Activated T-helper 1 cell treated with anti-CD3 and anti-CD28 coated beads, Interleukin-2, amount 50 U/mL, for 16 hours (primary cell): ENCODE results near the gene PRDM1.

ENCODE experiments used
- DNase-seq, 2 donors: peaks; one replicate each; pipeline ENCODE4 v3.0.0-alpha.2; 2020; ENCODE audit warnings: low read depth in 1 of 2, low spot score in 1 of 2

The PRDM1 gene

DNA sequence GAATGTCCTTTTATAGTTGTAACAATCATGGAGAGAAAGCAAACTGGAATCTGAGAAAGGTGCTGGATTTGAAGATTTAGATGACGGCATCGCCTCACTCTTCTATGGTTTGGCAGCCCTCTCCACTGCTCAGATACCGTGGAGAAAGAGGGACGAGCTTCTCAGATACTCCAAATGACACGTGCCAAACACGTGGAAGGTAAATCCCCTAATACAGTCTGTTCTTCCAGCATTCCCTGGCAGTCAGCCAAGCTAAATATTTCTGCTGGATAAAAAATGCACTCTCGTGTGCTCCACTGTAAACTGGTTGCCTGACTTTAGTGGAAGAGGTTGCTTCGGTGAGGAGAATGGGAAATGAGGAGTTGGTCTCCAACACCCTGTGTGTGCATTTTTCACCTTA, 16.7 kb upstream of the PRDM1 start:
- no peak for DNase-seq

DNA sequence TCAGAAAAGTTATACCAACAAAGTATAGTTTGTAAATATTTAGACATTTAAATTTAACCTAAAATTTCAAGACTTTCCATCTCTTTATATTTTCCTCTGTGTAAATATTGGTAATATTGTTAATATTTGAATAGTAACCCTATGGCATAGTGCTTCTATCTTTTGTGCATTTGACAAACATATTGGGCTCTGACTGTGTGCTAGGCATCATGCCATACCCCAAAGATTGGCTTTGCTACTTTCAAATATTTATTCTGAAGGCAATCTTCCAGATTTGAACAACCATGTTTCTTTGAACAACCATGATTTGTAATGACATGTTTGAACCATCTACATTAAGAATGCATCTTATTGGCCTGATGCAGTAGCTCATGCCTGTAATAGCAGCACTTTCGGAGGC, 15.5 kb upstream of the PRDM1 start:
- no peak for DNase-seq

DNA sequence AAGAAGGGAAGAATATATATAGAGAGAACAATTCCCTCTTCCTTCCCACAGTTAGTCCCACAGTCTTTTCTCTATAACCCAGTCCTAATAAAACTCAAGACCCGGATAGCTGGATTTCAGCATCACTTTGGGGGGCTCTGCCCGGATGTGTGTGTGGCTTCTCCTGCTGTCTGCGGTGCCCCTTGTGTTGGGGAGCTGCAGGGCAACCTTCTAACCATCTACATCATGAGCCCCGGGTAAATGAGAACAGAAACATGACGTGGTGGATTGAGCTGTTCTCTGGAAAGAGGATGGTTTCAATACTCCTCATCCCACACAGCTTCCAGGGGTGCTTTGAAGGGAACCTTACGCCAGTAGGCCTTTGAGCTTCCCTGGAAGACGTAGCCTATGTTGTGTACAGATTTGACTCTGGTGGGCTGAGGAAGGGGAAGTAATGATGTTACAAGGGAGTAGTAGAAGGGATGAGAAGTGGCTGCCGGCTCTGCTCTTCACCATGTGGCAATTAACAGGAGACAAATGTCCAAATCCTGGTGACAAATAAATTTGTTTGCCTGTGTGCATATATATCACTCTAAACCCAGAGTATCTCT, 13.5 kb upstream of the PRDM1 start:
- DNase-seq, result no peak

DNA sequence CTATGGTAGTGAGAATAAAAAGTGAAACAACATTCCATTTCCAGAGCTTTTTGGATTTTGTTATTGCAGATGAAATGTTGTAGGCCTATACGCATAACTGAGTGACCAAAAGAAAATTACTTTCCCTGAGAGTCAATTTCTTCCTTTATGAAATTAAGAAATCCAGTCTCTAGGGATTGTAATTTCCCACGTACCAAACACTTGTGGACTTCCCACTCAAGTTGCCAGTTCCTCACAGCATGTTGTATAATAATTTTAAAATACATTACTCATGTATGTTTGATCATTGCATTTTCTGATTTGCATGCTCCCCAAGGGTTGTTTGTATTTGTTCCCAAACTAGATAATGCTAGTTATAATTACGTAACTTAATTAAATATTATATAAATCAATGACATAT, 12.0 kb upstream of the PRDM1 start:
- DNase-seq, result no peak

DNA sequence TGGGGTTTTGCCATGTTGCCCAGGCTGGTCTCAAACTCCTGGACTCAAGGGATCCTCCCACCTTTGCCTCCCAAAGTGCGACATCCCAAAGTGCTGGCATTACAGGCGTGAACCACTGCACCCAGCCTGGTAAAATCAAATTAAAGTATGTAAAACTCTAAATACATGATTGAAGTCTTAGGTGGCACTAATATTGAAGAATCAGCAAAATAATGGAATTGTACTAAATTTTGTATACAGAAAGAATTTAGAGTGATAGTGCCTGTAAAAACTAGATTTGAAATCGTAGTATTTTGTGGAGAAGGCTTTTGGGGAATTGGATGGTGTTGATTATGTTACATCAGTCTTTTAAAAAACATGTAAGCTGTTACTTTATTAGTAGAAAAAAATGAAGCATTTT, 10.0 kb upstream of the PRDM1 start:
- no peak for DNase-seq

DNA sequence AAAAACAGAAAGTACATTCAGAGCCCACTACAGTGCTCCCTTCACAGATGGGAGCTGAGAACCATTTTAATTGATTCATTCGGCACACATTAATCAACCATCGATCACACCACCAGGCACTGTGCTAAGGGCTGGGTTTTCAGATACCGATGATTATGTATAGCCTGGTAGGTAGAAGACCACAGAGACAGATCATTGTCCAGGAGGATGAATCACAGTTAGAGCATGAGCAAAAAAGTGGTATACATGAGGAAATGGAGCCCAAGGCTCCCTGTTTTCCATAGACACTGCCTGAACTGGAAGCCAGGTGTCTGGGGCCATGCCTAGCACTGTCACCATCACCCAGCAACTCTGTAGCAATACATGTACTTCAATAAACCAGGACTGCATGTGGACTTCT, 9.0 kb upstream of the PRDM1 start:
- no peak for DNase-seq

DNA sequence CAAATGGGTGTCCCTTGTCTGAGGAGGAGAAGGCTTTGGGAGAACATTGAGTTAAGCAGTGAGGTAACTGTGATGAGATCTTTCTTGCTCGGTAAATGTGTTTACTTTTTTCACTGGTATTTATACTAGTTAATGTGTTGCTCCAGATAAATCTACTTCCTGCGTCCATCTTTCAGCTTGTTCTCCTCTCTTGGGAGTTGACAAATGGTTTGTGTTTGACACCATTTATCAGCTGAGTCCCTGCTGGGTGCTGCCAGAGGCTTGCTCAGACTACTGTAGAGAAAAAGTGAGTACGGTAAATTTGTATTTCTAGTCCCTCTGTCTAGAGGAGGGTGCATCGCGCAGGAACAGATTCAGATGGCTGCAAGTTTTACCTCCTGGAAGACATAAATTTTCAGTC, 8.3 kb upstream of the PRDM1 start:
- DNase-seq, result no peak

DNA sequence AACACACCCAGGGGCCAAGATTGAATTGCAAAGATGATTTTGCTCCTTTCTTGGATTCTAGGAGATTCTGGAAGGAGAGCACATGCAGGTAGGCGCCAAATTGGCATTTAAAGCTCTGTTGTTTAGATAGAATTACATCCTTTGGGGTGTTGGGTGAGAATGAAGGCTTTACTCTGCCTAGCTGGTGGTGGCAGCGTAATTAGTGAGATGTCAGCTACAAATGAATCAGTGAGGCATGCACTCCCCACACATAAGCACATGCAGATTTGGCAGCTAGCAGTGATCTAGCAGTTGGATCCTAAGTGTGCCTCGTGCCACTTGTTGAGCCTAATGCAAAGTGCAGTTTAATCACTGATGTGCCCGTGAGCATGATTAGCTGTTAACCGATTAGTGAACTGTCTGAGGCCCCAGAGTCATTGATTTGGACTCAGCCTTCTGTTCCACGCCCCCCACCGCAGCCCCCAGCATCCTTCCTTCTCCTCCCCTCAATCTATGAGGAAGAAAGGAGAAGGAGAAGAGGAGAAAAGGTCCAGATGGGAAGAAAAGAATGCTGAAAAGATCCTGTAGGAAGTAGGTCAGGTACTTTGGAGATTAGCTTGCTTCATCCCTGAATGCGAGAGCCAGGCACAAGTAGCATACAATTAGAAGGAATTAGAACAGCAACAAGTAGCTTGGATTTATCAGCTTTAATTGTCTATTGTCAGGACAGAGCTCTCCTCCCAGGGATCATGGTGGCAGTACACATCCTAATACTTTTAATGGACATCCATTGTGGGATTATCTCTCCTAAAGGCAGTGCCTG, 6.0 kb upstream of the PRDM1 start:
- no peak for DNase-seq

DNA sequence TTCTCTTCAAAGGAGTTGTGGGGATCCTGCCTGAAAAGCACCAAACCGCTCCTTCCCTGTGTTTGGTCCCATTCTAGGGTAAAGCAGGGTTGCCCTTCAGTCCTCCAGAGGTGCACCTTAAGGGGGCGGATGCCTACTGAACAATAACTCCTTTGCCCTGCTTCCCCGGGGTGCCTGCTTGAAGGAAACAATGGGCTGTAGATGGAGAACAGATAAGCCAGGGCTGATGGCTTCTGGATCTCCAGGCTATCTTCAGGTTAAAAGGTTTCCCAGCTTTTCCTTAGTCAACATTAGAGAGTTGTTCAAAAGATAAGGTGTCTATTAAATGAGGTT, 5.4 kb upstream of the PRDM1 start:
- DNase-seq, result no peak

DNA sequence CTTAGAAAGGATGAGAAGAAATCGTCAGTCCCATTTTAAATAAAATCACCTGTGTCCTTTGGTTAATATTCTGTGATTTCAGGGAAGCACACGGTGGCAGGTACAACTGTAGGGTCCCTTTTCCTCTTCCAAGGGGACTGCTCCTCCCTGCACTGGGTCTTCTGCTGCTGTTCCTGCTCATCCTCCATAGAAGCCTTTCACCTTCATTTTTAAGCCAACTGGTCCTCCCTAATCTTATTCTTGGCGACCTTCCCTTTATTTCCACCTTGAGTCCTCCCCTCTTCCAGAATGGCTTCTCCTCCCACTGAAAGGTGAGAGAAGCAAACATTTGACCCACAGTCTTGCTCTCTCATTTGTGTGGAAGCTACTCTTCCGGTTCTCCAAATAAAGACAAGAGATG, 4.4 kb upstream of the PRDM1 start:
- no peak for DNase-seq

DNA sequence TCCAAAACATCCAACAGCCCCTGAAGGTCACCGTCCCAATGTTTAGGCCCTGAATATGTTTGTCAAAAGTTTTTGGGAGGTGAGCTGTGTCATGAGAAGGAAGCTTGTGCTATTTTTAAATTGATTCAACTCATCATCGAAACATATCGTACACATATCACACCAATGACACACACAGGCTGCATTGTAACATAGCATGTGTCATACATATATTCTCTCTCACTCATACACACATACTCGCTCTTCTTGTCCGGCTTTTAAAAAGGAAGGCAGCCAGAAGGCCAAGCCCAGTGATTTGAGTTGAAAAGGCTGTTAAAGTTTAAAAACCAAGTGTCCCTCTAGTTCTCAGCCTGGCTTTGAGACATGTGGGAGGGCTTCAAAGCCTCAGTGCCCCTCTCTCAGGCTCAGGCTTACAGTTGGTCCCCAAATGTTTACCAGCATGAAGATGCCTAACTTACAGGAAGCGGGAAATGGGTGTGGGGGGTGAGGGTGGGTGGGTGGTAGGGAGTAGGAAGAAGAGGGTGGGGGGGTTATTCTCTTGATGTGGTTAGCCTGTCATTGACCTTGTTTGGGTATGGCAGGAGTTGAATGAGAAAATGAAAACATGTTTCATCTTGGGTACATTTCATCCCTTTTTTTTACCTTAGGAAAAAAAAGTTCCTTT, 3.3 kb upstream of the PRDM1 start:
- DNase-seq, result no peak

DNA sequence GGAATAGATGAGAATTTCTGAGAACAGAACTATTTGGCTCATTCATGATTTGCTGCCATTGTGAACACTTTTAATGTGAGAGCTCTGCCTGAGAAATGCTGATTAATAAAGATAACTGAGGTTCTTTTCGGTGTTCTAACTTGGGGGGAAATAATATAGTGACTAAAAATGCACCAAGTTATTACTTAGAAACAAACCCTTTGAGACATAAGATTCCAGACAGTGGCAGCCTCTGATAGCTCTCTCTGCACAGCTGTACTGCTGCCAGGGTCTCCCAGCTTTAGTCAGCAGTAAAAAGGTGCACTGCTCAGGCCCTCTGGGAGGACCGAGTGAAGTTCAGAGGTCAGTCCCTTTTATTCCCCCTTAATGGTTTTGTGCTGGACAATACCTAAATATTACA, 2.5 kb upstream of the PRDM1 start:
- DNase-seq, result no peak

DNA sequence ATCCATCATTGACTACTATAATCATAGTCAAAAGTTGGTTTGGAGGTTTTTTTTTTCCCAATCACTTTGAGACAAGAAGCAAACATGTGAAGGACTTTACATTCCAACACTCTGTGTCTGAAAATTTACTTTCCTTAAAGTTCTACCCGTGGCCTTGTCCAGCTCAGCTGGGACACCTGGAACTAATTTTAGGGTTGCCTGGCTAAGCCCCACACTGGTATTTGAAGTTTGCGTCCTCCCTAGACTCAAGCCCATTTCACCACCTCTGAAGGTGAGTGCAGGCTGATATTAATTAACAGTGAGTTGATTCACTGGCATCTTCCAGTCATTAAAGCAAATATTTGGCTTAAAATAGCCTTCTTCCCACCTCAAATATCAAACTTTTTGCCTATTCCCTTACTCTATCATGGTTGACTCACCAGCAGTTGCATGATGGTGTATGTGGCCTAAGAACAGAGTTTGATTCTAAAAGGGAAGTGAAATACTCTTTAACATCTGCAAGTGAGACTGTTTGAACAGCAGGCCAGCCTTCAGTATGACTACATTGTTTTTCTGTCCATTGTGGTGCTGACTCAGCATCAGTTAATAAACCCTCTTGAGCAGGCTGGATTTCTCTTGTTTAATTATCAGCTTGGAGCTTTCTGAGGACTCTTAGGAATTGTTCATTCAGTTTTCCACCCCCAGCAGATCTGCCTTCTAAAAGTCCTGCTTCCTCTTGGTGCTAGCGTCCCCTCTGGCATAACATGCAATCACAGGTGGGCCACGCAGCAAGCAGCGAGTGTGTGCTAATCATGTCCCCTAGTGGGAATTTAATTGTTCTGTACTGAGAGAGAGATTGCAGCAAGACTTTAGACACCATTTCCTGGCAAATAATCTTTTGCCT, 1.8 kb upstream of the PRDM1 start:
- no peak for DNase-seq

DNA sequence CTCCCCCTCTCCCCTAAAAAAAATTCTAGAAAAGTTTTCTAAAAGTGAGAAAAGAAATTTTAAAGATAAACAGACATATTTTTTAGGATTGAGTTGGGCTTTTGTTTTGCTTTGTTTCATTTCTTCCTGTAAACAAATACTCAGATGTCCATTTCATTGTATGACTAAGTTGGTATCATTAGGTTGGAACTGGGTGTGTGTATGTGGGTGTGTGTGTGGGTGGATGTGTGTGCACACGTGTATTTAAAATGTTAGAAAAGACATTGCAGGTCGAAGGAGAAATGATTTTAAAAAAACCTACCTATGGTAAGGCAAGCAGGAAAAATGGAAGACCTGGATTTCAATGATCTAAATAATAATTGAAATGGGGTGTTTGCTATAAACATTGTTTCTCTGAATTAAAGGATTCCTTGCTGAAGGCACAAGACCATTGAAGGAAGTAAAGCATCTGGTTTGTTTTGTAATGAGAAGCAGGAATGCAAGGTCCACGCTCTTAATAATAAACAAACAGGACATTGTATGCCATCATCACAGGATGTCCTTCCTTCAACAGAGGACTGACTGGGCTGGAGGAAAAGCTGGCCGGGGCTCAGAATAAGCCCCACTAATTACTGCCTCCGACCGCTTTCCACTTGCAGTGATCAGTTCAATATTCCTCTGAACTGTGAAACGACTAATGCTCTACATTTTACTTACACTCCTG, 996 bp upstream of the PRDM1 start:
- DNase-seq, result no peak

DNA sequence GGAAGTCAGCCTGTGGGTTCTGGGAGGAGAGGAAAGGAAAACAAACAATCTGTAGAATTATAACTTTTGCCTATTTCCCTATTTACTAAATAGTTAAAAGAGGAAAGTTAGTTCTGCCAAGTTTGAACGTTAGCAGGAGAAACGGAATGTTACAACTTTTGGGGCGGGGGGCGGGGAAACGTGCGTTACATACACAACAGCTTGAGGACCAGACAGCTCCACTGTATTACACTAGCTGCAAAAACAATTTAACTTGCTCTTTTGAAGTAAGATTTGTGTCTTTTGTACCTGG, 498 bp upstream of the PRDM1 start:
- no peak for DNase-seq

DNA sequence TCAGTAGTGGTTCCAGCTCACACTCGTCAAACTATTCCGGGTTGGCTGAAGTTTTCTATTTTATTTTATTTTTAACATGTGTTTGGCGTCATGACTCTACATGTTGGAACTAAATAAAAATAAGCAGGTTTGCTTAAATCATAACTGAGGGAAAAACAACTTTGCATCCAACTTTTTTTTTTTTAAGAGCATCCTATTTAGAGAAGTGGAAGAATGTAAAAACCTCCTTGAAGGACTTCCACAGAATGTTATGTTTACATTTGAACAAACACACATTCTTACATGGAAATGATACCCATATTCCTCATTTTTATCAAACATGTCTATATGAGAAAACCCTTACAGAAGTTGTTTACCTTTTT, 659 bp downstream of the PRDM1 start:
- no peak for DNase-seq

DNA sequence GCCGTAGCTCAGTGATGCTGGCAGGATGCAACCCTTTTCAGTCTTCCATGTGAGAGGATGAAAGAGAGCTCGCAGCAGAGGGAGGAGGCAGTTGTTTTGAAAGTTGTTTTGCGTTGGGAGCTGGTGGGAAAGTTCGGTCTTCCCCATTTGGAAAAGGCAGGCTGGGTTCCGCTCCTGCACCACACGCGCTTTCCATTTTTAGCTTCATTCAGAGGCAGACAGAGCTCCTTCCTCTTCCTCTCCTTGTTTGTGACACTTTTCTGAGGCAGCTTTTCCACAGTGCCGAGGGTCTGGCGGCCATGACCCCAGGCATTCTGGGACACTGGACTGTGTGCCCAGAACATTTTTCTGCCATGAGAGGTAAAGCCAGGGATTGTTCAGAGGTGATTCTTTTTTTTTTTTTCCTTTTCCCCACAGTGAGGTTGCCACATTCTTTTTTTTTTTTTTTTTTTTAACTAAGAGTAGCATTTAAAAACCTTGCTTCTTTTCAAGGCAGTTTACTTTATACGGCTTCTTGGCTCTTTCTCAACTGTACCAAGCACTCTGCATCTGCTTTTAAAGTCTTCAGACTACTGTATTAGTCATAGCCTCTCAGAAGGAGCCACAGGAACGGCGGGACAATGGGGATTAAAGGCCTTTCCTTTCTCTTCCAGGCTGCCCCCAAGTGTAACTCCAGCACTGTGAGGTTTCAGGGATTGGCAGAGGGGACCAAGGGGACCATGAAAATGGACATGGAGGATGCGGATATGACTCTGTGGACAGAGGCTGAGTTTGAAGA, 1.6 kb downstream of the PRDM1 start:
- DNase-seq, result no peak

DNA sequence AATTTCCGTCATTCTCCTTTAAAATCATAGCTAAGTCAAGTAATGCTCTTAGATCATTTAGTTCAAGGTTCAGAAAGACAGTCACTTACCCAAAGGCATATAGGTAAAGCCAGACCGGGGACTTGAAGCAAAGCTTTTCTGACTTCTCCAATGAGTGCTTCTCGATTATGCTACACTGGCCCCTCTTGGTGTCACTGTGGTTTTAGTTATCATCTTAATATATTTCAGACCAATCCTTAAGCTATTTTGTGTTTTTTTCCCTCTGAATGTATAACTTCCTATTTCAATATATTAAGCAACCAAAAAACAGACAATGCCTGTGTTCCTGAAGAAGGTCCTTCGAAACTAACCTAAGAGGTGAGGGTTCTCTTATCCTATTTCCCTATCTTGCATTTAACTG, 3.9 kb downstream of the PRDM1 start:
- no peak for DNase-seq

DNA sequence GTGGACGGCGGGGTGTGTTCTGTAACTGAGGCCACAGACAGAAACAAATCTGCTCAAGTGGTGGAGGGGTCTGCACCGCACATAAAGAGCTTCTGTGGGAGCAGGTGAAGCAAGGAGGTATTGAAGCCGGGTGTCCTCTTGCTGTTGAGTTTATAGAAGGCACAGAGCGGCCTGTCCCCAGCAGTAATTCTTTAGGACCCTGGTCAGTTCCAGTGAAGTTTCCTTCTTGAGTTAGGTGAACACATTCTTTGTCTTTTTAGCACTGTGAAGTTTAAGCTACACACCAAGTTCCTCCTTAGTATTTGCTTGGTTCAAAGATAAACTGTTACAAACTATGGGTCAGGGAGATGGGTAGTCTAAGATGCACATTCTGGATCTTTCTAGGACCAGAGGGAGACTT, 6.1 kb downstream of the PRDM1 start:
- DNase-seq, result no peak

DNA sequence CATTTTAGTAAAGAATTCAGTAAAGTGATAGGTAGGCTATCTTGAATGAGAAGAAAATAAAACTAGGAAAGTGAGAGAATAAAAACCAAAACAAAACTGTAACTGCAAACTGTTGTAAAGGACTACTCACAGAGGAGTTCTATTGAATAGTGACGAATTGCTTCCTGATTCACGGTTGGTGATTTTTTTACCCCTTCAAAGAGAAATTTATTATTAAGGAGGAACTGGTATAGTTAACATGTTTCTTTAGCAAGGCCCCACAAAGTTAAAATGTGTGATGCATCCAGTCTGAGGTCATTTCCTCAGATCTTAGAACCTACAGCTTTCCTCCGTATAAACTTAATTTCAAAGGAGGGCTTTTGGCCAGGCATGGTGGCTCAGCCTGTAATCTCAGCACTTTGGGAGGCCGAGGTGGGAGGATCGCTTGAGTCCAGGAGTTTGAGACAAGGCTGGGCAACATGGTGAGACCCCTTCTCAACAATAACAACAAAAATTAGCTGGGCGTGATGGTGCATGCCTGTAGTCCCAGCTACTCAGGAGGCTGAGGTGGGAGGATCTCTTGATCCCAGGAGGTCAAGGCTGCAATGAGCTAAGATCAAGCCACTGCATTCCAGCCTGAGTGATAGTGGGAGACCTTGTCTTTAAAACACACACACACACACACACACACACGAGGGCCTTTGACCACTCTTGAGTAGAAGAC, 8.3 kb downstream of the PRDM1 start:
- DNase-seq, result no peak
